ENCODE data around the gene EFNB2. TPM values are rescaled to one million over a fixed set of nuclear protein-coding genes. Genes with fewer than 3 reads are reported as not detected.

Gene EFNB2
- polyA plus RNA-seq, 3 donors, result not detected

DNA sequence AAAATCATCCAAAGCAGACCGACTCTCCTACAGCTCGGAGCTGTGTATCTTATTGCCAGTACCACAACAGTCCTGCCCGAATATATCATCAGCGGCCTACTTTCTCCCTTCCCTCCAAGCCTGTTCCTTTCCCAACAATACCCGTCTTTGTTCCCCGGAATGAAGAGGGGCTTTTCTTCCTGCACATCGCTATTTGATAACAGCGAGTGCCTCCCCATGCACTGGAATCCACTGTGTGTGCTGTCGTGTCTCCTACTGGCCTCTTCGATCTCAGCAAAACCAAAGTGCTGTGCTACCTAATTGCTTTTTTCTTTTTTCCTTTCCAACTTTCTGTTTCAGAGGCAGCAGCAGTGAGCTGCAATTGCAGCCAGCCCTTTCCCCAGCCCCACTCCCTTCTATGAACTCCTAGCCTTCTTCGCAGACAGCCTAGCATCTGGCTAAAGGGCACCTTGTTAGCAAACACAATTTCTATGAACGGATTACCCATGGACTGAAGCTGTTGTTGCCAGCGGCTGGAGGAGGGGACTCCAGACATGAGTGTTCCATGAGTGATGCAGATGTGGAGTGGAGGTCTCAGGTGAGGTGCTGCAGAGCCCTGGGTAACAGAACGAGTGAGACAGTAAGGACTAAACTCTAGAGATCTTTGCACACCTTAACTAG lies 43.4 kb downstream of the EFNB2 start:
- Histone ChIP-seq H3K4me1 (ENCODE audit: control insufficient read depth in 1 of 2, insufficient read depth in 2 of 2, low read length in 2 of 2) (peaks cover 10 to 11% of the 10 kb centered on the region in 2 donors), H3K27me3 (ENCODE audit: control insufficient read depth in 2 of 2, insufficient read depth in 2 of 2, low read length in 2 of 2) (peaks cover 54 to 78% of the 10 kb centered on the region in 2 donors), H3K79me2 (ENCODE audit: insufficient read depth, low read length) (no peaks in the 10 kb centered on the region), H3K27ac (ENCODE audit: low read depth in 1 of 2, low read length in 2 of 2) (no peak overlapping the region), H3K9me3 (replicated peaks in 1 of 2; ENCODE audit: control insufficient read depth in 1 of 2, insufficient read depth in 1 of 2, low read length in 2 of 2) (peaks cover 0 to 4% of the 10 kb centered on the region in 2 donors), H3K4me3 (replicated peaks in 1 of 3; ENCODE audit: low read depth in 2 of 3, low read length in 3 of 3) (no peak overlapping the region), H3K4me2 (replicated peaks; ENCODE audit: extremely low read depth, low read length, poor library complexity, severe bottlenecking) (no peak overlapping the region), H2AFZ (ENCODE audit: insufficient read depth, low read depth, low read length, poor library complexity, severe bottlenecking) (no peak overlapping the region), H3K36me3 (replicated peaks in 1 of 2; ENCODE audit: control insufficient read depth in 1 of 2, insufficient read depth in 2 of 2, low read length in 2 of 2) (no peaks in the 10 kb centered on the region), H4K20me1 (ENCODE audit: insufficient read depth, low read length) (no peaks in the 10 kb centered on the region), H3K9ac (ENCODE audit: insufficient read depth, low read length, poor library complexity, severe bottlenecking) (no peak overlapping the region)
- H3K4me3 Mint-ChIP-seq, result peak overlapping the region in 1 of 2 donors; percentile 59
- TF ChIP-seq, protein P1, sequence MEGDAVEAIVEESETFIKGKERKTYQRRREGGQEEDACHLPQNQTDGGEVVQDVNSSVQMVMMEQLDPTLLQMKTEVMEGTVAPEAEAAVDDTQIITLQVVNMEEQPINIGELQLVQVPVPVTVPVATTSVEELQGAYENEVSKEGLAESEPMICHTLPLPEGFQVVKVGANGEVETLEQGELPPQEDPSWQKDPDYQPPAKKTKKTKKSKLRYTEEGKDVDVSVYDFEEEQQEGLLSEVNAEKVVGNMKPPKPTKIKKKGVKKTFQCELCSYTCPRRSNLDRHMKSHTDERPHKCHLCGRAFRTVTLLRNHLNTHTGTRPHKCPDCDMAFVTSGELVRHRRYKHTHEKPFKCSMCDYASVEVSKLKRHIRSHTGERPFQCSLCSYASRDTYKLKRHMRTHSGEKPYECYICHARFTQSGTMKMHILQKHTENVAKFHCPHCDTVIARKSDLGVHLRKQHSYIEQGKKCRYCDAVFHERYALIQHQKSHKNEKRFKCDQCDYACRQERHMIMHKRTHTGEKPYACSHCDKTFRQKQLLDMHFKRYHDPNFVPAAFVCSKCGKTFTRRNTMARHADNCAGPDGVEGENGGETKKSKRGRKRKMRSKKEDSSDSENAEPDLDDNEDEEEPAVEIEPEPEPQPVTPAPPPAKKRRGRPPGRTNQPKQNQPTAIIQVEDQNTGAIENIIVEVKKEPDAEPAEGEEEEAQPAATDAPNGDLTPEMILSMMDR (IDR thresholded peaks at IDR 0.05), result no peak
- DNase-seq, result no peak
- WGBS (ENCODE audit: insufficient coverage), result 90% methylated on average over 12 of the region's 14 CpGs
- H3K36me3 Mint-ChIP-seq, result no peaks in the 10 kb centered on the region
- intact Hi-C loops (cut with micrococcal nuclease), result no loop called here
- H3K27me3 Mint-ChIP-seq (ENCODE audit: low read depth in 3 of 3), result peaks cover 50 to 75% (median 62%) of the 10 kb centered on the region in 3 donors
- peaks cover 14% of the 10 kb centered on the region for H3K4me1 Mint-ChIP-seq
- no peak overlapping the region for H3K27ac Mint-ChIP-seq
- H3K9me3 Mint-ChIP-seq, result peaks cover 0 to 3% (median 0%) of the 10 kb centered on the region in 7 donors

DNA sequence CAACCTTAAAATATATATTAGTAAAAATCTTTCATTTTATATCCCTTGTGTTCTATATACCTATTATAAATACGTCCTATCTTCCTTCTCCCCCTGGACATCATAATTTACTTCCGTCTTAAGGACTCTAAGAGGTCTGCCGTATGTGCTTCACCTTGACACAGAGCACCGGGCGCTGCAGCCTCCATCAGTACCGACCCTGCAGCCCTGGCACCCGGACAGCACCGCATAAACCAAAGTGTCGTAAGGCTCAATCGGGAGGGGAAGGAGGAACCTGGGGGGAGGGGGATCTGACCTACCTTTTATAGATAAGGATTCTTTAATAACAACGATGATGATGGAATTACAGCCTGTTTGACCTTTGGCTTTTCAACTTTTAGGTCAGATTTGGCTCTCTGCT lies 44.0 kb downstream of the EFNB2 start:
- Histone ChIP-seq H3K9ac (ENCODE audit: insufficient read depth, low read length, poor library complexity, severe bottlenecking) (no peak overlapping the region), H3K4me1 (ENCODE audit: control insufficient read depth in 1 of 2, insufficient read depth in 2 of 2, low read length in 2 of 2) (peaks cover 10 to 11% of the 10 kb centered on the region in 2 donors), H3K27me3 (ENCODE audit: control insufficient read depth in 2 of 2, insufficient read depth in 2 of 2, low read length in 2 of 2) (peaks cover 48 to 75% of the 10 kb centered on the region in 2 donors), H3K9me3 (replicated peaks in 1 of 2; ENCODE audit: control insufficient read depth in 1 of 2, insufficient read depth in 1 of 2, low read length in 2 of 2) (peaks cover 0 to 2% of the 10 kb centered on the region in 2 donors), H3K79me2 (ENCODE audit: insufficient read depth, low read length) (no peaks in the 10 kb centered on the region), H3K27ac (ENCODE audit: low read depth in 1 of 2, low read length in 2 of 2) (no peak overlapping the region), H3K4me2 (replicated peaks; ENCODE audit: extremely low read depth, low read length, poor library complexity, severe bottlenecking) (no peak overlapping the region), H2AFZ (ENCODE audit: insufficient read depth, low read depth, low read length, poor library complexity, severe bottlenecking) (no peak overlapping the region), H4K20me1 (ENCODE audit: insufficient read depth, low read length) (no peaks in the 10 kb centered on the region), H3K4me3 (replicated peaks in 1 of 3; ENCODE audit: low read depth in 2 of 3, low read length in 3 of 3) (no peak overlapping the region), H3K36me3 (replicated peaks in 1 of 2; ENCODE audit: control insufficient read depth in 1 of 2, insufficient read depth in 2 of 2, low read length in 2 of 2) (no peaks in the 10 kb centered on the region)
- TF ChIP-seq, protein P1 (IDR thresholded peaks at IDR 0.05), result no peak
- H3K36me3 Mint-ChIP-seq, result no peaks in the 10 kb centered on the region
- peak overlapping the region in 1 of 7 donors; percentile 41 for H3K27ac Mint-ChIP-seq
- no peak for DNase-seq
- peaks cover 14% of the 10 kb centered on the region for H3K4me1 Mint-ChIP-seq
- peaks cover 0 to 3% (median 0%) of the 10 kb centered on the region in 7 donors for H3K9me3 Mint-ChIP-seq
- H3K27me3 Mint-ChIP-seq (ENCODE audit: low read depth in 3 of 3), result peaks cover 50 to 69% (median 59%) of the 10 kb centered on the region in 3 donors
- intact Hi-C loops (cut with micrococcal nuclease), result no loop called here
- no CpG with 5 or more reads among the region's 11 CpGs for WGBS (ENCODE audit: insufficient coverage)
- peak overlapping the region in 1 of 2 donors; percentile 59 for H3K4me3 Mint-ChIP-seq

Data from CD14-positive monocyte (primary cell).